GM21381 (cell line): ENCODE measurements around the gene COA7.

ENCODE experiments used
- ATAC-seq: cut with Tn5 transposase; IDR thresholded peaks from one replicate; pipeline ENCODE4 v1.9.1; 2021; ENCODE audit warnings: mild to moderate bottlenecking, moderate library complexity; ENCODE audit not compliant: unreplicated experiment

The COA7 gene

DNA sequence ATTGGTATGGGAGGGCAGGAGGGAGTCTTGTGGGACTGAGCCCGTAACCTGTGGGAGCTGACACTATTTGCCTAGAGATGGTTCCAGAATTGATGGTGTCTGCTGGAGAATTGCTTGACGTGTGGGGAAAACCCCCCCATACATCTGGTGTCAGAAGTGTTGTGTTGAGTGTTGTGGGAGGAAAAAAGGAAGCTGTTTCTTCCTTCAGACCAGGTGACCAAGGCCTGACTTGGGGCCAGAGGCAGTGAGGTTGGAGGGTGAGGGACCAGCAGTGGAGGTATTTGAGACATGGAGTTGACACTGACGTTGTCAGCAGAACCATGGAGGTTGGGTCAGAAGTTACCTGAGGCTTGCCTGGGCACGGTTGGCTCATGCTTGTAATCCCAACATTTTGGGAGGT lies 56.8 kb downstream of the COA7 start:
- ATAC-seq: no peak

DNA sequence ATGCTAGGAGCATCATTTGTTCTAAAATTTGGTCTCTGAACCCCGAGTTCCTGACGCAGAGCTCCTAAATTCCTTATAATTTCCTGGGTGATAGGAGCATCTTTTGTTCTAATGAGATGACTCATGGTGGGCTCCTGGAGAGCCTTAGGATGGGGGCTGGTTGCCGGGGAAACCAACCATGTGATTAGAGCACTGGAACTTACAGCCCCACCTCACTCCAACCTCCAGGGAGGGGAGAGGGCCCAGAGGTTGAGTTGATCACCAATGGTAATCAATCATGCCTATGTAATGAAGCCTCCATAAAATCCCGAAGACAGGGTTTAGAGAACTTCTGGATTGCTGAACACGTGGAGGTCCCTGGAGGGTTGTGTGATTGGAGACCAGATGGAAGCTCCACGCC lies 57.5 kb downstream of the COA7 start:
- ATAC-seq: no peak

DNA sequence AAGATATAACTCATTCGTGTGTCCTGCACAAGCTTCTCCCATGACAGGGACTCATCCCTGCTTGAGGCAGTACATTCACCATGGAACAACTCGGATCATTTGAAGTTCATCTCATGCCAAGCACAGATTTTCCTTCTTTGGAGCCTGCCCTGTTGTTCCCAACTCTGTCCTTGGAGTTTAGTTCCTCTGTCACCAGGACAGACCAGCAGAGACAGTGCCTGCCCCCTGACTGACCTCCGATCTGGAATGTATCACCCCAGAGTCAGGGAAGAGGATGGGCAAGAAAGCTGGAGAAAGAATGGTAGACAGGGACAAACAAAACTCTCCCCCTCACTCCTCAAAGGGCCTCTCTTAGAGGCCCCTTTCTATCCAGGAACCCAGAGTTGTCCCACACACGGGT lies 60.2 kb downstream of the COA7 start:
- no peak for ATAC-seq

DNA sequence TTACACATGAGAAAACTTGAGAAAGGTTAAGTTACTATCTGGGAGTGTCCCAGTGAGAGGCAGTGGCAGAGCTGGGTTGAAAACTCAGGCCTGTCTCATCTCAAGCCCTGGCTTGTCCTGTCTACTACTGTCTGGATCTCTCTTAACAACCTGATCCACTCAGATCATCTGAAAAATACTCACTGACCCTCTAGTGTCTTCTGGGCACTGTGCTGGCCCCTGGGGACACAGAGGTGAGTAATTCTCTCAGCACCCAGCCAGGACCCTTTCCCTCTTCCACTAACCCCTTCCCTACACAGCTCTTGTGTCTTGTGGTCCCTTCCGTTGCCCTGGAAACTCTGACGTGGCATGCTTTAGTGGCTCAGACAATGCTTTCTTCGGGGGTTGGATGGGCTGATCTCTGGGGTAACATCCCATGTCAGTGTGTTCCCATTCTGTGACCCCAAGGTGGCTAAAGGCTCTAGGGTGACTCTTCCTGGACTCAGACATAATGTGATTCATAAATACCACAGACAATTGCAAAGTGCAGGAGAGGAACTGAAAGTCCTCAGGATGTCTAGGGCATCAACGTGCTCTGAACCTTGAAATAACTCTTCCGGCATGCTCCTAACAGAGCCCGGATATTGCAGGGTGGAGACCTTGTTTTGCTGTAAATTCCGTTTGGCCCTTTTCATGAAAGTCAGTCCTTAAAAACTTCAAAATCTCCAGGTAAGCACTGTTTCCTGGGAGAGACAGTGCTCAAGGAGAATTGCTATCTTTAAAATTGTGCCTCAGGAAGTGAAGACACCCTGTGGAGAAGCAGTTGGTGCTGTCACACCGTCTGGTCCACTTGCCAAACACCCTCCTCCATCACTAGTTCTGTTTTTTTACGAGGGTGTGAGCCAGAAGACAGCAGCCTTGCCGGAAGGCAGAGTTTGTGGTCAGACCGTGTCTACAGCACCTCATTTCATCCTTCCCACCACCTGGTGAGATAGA lies 61.1 kb downstream of the COA7 start:
- peak; percentile 74 for ATAC-seq

DNA sequence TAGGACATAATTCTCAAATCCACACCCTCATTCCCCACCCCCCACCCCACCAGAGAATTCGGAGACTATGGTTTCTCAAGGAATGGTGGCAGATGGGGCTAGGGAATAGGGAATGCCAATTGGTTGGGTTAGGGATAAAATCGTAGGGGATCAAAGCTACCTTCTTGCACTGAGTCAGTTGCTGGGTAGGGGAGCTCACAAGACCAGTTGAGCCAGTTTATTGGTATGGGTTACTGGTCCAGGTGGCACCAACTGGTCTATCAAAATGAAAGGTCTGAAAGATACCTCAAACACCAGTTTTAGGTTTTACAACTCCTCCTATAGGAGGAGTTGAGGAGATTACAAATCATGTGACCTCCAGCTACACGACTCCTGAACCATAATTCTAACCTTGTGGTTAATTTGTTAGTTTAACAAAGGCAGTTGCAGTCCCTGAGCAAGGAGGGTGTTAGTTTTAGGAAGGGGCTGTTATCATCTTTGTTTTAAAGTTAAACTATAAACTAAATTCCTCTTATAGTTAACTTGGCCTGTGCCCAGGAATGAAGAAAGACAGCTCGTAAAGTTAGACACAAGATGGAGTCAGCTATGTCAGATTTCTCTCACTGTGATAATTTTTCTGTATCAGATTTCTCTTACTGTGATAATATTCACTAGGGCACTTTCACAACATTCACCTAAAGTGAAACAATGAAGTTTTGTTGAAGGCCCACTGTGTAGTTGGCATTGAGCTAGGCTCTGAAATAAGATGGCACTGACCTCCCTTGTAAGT lies 62.6 kb downstream of the COA7 start:
- ATAC-seq: no peak
